ENCODE results near the gene OSBPL6. TPM values are rescaled to one million over a fixed set of nuclear protein-coding genes. Genes with fewer than 3 reads are reported as not detected.

Gene OSBPL6
- polyA plus RNA-seq, 3 donors: 0.22 to 0.48 (median 0.43) TPM

DNA sequence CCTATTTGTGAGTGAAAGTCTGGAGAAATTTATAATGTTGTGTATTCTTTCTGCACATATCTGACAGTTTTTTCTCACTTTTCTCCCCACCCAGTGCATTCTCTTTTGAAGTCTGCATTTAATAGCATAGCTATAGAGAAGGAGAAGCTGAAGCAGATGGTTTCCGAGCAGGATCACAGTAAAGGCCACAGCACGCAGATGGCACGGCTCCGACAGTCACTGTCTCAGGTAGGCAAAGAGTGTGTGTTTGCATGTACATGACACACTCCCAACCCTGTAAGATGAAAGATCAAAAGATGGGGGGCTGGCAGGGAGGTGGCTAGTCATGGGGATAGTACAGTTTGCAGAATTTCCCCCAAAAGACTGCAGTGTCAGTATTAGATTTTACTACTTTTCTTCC is 167.3 kb downstream of the OSBPL6 start:
- no peak overlapping the region for H3K27ac ChIP-seq (ENCODE audit: low read depth, low read length)
- 91 to 95% (median 92%) methylated on average over 4 of the region's 4 CpGs for WGBS, 3 donors

DNA sequence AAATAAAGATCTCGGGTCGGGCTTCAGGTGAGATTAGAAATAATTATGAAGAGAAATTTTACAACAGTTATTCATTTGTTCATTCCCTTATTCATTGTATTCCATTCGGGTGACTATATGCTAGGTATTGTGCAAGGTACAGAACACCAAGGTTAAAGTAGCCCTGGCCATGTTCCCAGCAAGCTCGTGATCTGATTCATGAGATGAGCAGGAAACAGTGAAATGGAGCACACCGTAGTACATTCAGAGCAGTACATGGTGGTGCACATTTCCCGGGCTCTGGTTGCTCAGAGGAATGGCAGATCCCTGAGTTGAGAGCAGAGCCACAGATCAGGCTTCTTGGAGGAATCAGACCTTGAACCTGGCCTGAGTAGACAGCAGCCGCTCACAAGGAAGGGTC is 168.9 kb downstream of the OSBPL6 start:
- no peak overlapping the region for H3K27ac ChIP-seq (ENCODE audit: low read depth, low read length)
- WGBS, 3 donors: 80 to 85% (median 84%) methylated on average over 7 of the region's 7 CpGs

DNA sequence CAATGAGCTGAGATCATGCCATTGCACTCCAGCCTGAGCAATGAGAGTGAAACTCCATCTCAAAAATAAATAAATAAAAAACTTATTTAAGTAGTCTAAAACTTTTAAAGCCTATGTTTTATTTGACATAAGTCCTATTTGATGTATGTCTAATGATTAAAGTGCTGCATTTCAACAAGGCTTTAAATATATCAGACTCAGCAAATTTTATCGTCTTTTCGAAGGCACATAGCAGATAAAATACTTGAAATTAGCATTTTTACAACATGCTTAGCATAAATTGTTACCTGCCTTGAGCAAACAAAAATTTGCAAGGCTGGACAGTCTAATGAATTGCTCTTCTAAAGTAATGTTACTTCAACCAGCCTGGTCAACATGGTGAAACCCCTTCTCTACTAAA is 170.8 kb downstream of the OSBPL6 start:
- WGBS, 3 donors: 79 to 93% (median 88%) methylated on average over 2 of the region's 2 CpGs

DNA sequence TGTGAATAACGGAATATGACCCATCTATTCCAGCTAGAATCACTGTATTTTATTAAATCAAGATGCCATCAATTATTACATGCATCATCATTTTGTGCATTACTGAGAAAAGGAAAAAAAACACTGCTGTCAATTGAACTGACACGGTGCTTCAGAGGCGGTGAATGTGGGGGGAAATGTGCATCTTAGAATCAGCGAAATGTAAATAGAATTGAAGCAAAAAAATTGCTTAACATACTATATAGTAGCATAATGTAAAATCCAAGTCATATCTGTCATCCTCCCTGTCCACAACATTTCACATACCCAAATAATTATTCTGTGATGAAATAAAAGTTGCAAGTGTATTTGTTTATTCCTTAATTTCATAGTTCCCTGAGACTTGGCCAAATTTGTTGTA is 172.1 kb downstream of the OSBPL6 start:
- H3K27ac ChIP-seq (ENCODE audit: low read depth, low read length): no peak overlapping the region
- 85 to 90% (median 90%) methylated on average over 4 of the region's 4 CpGs for WGBS, 3 donors

More for the DNA sequence above, 170.8 kb downstream of the OSBPL6 start:
- no peak overlapping the region for H3K27ac ChIP-seq (ENCODE audit: low read depth, low read length)

DNA sequence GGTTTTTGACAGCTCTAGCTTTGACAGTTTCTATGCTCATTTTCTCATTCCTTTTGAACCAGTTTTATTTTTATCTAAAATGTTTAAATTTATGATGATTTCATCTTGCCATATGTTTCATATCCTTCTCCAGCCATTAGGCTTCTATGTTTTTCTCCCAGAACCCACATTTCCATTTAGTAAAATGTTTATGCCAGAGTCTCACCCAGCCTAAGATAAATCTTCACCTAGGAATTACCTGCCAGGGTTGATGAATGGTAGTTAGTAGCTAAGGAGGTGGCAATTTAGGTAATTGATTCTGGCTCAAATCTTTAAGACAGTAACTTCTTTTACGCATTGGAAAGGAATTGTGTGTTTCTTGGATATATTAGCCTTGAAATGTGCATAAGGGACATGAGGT is 173.0 kb downstream of the OSBPL6 start:
- WGBS, 3 donors: 80 to 88% (median 81%) methylated on average over 1 of the region's 1 CpG
- H3K27ac ChIP-seq (ENCODE audit: low read depth, low read length): no peak overlapping the region

DNA sequence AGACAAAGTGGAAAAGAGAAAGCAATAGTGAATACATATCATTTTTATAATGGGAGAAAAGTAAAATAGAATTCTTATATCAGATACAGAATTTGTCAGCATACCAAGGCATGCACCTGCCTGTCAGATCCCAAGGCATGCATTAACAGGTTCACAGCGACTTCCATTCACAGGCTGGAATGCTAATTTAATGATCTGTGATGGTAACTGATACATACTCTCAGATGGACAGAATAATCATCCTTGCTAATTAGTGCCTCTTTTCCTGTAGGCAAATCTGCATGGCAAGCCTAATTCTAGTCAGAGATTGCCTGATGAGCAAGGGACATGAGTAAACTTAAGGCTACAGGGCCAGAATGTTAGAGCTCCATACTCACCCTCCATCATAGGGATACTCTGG is 180.6 kb downstream of the OSBPL6 start:
- WGBS, 3 donors: 63 to 79% (median 71%) methylated on average over 1 of the region's 1 CpG
- no peak overlapping the region for H3K27ac ChIP-seq (ENCODE audit: low read depth, low read length)

DNA sequence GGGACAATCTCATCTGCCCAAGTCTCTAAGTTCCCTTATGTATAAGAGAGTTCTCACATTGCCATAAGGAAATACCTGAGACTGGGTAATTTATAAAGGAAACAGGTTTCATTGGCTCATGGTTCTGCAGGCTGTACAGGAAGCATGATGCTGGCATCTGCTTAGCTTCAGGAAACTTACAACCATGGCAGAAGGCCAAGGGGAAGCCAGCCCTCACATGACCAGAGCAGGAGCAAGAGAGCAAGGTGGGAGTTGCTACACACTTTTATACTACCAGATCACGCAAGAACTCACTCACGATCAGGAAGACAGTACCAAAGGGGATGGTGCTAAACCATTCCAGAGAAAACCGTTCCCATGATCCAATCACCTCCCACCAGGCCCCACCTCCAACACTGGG is 182.7 kb downstream of the OSBPL6 start:
- no peak overlapping the region for H3K27ac ChIP-seq (ENCODE audit: low read depth, low read length)
- WGBS, 3 donors: 75 to 97% (median 79%) methylated on average over 3 of the region's 3 CpGs

DNA sequence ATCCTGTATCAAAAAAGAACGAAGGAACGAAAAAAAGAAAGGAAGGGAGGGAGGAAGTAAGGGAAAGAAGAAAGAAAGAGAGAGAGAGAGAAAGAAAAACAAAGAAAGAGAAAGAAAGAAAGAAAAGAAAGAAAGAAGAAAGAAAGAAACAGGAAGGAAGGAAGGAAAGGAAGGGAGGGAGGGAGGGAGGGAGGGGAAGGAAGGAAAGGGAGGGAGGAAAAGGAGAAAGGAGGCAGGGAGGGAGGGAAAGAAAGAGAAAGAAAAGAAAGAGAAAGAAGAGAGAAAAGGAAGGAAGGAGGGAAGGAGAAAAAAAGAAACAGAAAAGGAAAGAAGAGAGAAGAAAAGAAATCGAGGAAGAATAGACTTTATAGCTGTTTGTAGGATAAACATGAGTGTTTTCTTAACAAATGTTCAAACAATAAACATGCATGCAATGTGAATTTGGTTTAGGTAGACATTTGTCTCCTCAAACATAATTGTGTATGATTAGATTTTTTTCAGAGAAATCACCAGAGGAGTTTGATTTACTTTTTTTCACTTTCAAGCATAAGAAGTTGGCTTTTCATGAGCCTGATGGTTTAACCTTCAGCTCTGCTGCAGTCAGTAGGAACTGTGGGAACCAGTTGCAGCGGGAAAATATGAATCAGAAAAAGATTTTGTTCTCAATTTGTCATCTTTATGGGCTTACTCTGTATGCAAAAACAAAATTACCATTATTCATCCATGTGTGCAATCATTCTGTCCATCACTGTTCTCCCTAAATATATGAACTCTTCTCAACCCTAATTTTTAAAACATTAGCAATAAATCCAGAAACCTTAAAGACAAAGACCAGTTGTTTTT is 185.1 kb downstream of the OSBPL6 start:
- 81 to 84% (median 82%) methylated on average over 4 of the region's 4 CpGs for WGBS, 3 donors
- H3K27ac ChIP-seq (ENCODE audit: low read depth, low read length): no peak overlapping the region

DNA sequence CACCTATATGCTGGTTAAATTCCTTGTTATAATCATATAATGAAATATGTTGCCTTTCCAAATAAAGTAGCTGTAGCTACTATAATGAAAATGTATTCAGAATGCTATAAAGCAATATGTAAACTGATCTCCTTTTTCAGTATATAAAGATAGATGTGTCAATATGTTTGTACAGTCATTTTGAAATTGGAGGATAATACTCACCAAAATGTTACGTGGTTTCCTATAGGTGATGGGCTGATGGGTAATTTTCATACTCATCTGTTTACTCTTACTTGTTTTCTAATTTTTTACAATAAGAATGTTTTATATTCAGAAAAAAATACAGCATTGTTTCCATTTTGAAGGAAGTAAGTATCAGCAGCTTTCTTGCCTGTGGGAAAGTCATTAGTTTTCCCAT is 186.5 kb downstream of the OSBPL6 start:
- H3K27ac ChIP-seq (ENCODE audit: low read depth, low read length): no peak overlapping the region
- WGBS, 3 donors: 86 to 95% (median 93%) methylated on average over 1 of the region's 1 CpG

DNA sequence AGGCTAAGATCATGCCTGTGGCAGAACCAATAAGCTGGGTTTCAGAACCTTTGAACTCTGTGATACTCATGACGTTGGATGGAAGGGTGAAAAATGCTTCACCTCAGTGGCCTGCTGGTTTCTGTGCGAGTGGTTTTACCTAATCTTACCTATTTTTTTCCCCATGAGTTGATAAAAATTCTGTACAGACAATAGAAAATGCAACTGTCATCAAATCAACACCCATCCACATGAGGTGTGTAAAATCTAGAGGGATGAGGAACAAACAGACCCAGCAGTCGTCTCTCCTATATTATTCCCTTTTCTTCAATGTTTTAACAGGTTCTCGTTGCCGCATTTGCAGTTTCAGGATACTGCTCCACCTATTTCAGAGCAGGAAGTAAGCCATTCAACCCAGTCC is 189.4 kb downstream of the OSBPL6 start:
- no peak overlapping the region for H3K27ac ChIP-seq (ENCODE audit: low read depth, low read length)
- WGBS, 3 donors: 81 to 91% (median 91%) methylated on average over 5 of the region's 5 CpGs

DNA sequence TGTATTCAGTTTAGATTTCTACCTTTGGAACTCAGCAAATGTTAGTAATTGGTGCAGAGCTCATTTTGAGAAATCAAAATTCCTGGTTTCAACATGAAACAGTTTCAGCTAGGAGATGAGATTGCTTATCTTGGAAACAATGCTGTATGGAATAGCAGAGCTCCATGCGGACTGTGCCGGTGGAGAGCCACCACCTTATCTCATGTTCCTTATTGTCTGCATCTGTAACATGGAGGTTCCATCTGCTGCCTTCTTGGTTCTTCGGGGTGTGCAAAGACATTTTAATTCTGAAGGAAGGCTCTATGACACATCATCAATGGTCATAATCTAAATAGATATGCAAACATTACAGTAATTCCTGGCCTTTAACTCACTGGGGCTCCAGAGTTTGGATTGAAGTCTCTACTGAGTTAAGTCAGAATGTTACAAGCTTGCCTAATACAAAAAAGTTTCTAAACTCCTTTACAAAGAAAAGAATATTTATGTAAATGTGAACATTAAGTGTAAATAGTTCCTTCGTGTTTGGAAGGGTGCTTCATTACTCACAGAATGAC is 191.4 kb downstream of the OSBPL6 start:
- no peak overlapping the region for H3K27ac ChIP-seq (ENCODE audit: low read depth, low read length)
- 76 to 92% (median 79%) methylated on average over 4 of the region's 4 CpGs for WGBS, 3 donors

DNA sequence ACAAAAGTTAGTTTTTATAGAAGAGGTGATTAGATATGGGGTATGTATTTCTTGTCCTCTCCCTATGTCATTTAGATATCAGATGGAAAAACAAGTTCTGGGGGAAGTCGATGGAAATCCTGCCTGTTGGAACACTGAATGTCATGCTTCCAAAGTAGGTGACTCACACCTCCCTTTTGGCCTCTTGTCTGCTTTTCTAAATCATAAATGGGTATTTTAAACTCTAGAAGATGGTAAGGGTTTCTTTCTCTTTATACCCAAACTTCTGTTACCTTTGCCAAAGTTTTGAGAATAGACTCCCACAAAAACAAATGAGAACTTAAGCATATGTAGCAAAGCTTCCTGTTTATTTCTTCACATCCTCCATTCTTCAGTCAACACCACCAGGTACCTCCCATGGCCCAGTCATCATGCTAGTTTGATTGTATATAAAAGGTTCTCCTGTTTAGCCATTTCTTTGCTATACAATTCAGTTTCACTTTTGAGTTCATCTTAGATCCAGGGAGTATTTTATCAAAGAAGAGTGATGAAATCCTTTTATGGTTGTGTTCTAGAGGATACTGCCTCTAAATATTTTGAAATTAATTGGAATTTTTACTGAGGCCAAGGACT is 192.8 kb downstream of the OSBPL6 start:
- WGBS, 3 donors: 50 to 74% (median 66%) methylated on average over 1 of the region's 1 CpG
- no peak overlapping the region for H3K27ac ChIP-seq (ENCODE audit: low read depth, low read length)

DNA sequence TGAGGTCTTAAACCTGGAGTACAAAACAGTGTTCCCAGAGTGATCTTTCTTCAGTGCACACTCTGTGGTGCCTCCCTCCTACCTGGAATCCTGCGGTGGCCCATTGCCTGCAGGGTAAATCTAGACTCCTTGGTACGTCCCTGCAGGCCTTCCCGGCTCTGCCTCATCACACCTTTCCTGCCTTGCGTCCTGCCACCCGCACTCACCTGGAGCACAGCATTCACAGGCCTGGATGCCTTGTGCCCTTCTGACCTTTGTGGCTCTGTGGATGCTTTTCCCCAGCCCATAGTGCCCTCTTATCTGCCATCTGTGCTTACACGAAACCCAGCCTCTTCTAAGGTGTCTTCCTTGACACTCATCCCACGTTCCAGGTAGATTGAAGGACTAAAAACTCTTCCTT is 194.0 kb downstream of the OSBPL6 start:
- no peak overlapping the region for H3K27ac ChIP-seq (ENCODE audit: low read depth, low read length)
- 87 to 94% (median 91%) methylated on average over 7 of the region's 7 CpGs for WGBS, 3 donors

DNA sequence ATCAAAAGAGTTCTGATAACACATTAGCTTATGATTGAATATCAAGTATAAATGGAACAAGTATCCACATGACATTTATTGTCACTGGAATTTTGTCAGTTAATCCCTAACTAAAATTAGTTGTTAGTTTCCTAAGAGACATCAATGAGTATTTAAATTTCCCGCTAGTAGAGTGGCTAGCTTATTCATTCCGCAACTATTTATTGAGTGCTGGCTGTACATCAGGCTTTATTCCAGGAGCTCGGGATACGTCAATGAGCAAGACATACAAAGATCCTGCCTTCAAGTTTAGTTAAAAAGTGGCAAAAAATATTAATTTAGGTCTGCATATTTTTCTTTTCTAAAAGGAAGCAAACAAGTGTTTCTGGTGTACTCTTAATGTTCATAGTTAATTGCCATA is 197.4 kb downstream of the OSBPL6 start:
- 72 to 96% (median 96%) methylated on average over 4 of the region's 4 CpGs for WGBS, 3 donors
- no peak overlapping the region for H3K27ac ChIP-seq (ENCODE audit: low read depth, low read length)

DNA sequence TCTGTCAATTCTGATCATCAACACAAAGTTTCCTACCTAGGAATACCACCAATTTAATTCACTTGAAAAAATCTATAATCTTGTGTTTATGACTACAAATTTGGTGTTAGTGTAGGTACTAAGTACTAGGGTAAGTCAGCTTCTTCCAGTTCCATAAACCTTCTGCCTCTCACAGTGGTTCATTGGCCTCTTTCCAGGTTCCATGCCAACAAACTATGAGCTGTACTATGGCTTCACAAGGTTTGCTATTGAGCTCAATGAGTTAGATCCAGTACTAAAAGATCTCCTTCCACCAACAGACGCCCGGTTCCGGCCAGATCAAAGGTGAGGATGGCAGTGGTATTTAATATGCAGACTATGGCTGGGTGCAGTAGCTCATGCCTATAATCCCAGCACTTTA is 197.9 kb downstream of the OSBPL6 start:
- H3K27ac ChIP-seq (ENCODE audit: low read depth, low read length): no peak overlapping the region
- 91 to 97% (median 91%) methylated on average over 3 of the region's 3 CpGs for WGBS, 3 donors

DNA sequence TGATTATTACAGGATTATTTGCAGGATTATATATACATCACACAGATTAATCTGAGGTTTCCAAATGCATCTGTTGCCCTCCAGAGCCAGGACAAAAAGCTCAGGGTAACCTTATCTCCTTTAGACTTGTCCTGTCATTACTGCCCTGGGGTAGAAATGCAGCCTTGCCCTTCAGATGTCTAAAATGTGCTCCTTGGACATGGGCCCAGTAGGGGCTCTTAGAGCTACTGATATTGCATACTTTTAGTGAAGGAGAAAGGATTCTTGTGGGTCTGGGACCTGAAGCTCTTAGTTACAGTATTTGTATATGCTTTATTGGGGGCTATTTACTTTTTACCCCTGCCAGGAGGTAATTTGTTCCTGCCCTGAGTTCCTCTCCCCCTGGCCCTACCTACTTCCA is 200.5 kb downstream of the OSBPL6 start:
- no peak overlapping the region for H3K27ac ChIP-seq (ENCODE audit: low read depth, low read length)

DNA sequence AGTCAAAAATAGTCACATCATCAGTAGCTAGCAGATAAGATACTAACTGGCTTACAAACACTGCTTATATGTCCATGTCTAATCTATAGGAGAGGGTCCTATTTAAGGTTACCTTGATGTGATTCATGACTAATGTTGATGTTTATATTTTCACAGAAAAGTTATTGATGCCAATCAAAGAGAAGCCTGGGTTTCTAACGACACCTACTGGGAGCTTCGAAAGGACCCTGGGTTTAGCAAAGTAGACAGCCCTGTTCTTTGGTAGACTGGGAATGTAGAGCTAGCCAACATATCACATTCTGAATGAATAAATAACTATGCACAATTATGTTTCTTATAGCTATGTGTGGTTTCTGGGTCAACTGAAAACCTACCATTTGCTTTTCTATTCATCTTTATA is 201.0 kb downstream of the OSBPL6 start:
- WGBS, 3 donors: 87 to 96% (median 91%) methylated on average over 2 of the region's 2 CpGs

DNA sequence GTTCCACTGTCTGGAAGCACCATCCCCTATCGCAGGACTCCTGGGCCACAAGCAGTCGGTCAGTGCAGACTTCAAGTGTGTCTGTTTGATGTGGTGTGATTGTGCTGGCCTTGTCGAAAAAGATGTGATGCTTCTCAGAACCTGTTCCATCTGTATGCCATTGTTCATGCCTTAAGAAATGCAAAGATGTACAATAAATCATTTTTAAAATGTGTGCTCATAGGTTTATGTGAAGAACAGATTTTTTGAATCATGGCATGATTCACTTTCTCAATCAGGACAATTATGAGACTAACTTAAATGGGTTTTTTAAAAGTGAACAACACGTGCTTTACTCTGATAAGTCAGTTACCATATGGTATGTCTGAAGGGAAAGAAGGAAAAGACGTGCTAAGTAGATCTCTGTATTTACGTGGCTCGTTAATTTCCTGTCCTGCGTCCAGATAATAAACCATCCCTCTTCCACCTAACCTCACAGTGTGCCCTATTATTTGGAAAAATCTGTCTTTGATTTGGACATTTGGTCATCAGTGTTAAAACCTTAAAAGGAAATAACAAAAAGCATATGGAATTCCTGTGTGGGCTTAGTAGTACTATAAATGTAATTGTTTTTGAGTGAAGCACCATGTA is 201.7 kb downstream of the OSBPL6 start:
- no peak overlapping the region for H3K27ac ChIP-seq (ENCODE audit: low read depth, low read length)
- WGBS, 3 donors: 75 to 90% (median 79%) methylated on average over 8 of the region's 8 CpGs

More for the DNA sequence above, 201.0 kb downstream of the OSBPL6 start:
- H3K27ac ChIP-seq (ENCODE audit: low read depth, low read length): no peak overlapping the region

DNA sequence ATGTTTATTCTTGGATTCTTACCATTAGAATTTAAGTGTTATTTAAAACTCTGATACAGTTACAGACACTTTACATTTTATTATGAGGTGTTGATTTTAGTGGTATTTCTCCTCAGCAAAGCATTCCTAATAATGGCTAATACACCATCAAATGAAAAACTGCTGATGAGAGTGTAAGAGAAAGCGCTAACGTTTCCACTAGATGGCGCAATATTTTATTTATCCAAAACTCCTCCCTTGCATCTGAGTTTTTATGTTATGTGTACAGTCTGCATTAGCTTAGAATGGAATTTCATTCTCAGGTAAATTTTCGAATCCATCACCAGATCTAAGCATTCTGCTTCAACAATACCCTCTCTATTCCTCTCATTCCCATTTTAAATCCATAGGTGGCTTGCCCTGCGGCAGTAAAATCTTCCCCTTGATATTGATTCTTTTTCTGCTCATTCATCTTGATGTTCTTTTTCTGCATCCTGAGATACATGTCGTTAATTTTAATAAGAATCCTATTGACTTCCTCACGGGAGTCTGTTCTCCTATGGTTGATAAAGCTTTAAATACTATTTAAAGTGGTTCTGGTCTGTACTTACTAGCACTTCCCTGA is 202.8 kb downstream of the OSBPL6 start:
- 13 to 16% (median 15%) methylated on average over 7 of the region's 7 CpGs for WGBS, 3 donors
- no peak overlapping the region for H3K27ac ChIP-seq (ENCODE audit: low read depth, low read length)
